HG03469 (cell line): ENCODE measurements around the gene TRIM21.
A peak's percentile ranks its signal among the peaks of the same experiment; 100 is the strongest.
"Not testable (repeated sequence)": the region's sequence is repeated elsewhere in the genome, so short reads cannot be mapped to it uniquely, and the experiment has no call there.

ENCODE experiments used
- ATAC-seq: cut with Tn5 transposase; IDR thresholded peaks from one replicate; pipeline ENCODE4 v1.9.1; 2021; ENCODE audit warnings: mild to moderate bottlenecking, moderate library complexity, moderate number of reproducible peaks; ENCODE audit not compliant: unreplicated experiment

The TRIM21 gene

GRCh38 chr11:4393209-4393857 lies at the start of gene TRIM21:
TRIM21 (minus strand) TSS chr11:4393702; CDS start chr11:4390409, 3,293 bp downstream.
- peak; percentile 98 for ATAC-seq

- no peak for ATAC-seq
These were observed 48.0 kb upstream of the TRIM21 start for GRCh38 chr11:4441515-4441914.

GRCh38 chr11:4436411-4436810 lies 42.9 kb upstream of the TRIM21 start:
- ATAC-seq, result no peak

- no peak for ATAC-seq
These were observed 40.4 kb upstream of the TRIM21 start for GRCh38 chr11:4433856-4434255.

- no peak for ATAC-seq
These were observed 36.5 kb upstream of the TRIM21 start for GRCh38 chr11:4430051-4430450.

- ATAC-seq, result no peak
These were observed 24.9 kb upstream of the TRIM21 start for GRCh38 chr11:4418403-4418802.

GRCh38 chr11:4416816-4417215 lies 23.3 kb upstream of the TRIM21 start:
- ATAC-seq, result no peak

- no peak for ATAC-seq
These were observed 22.8 kb upstream of the TRIM21 start for GRCh38 chr11:4416306-4416705.

- ATAC-seq, result not testable (repeated sequence)
These were observed 12.7 kb upstream of the TRIM21 start for GRCh38 chr11:4406206-4406605.

- ATAC-seq, result no peak
These were observed 339 bp upstream of the TRIM21 start for GRCh38 chr11:4393858-4394223.

GRCh38 chr11:4388221-4388620 lies 5.3 kb downstream of the TRIM21 start:
- ATAC-seq, result no peak

GRCh38 chr11:4385978-4386740 lies 7.3 kb downstream of the TRIM21 start:
- no peak for ATAC-seq

- no peak for ATAC-seq
These were observed 11.6 kb downstream of the TRIM21 start for GRCh38 chr11:4381901-4382300.

- ATAC-seq, result no peak
These were observed 17.9 kb downstream of the TRIM21 start for GRCh38 chr11:4375431-4376140.

GRCh38 chr11:4370166-4370565 lies 23.3 kb downstream of the TRIM21 start:
- no peak for ATAC-seq

- no peak for ATAC-seq
These were observed 25.2 kb downstream of the TRIM21 start, which contains the start of gene OR52B4 for GRCh38 chr11:4368286-4368685. OR52B4 (minus strand) TSS chr11:4368386; CDS start chr11:4368295, 91 bp downstream.

- not testable (repeated sequence) for ATAC-seq
These were observed 45.4 kb downstream of the TRIM21 start for GRCh38 chr11:4348142-4348541.

- not testable (repeated sequence) for ATAC-seq
These were observed 48.1 kb downstream of the TRIM21 start for GRCh38 chr11:4345366-4345765.
